Posterior vena cava (tissue), 2 donors: ENCODE results near the gene RAB32. TPM values are rescaled to one million over a fixed set of nuclear protein-coding genes. Genes with fewer than 3 reads are reported as not detected.
A peak's percentile ranks its signal among the peaks of the same experiment; 100 is the strongest.
"Not testable (repeated sequence)": the region's sequence is repeated elsewhere in the genome, so short reads cannot be mapped to it uniquely, and the experiment has no call there.

Source experiments
- DNase-seq: peaks from one replicate; pipeline ENCODE4 v3.0.0-alpha.2; 2020; ENCODE audit warnings: low spot score
- intact Hi-C, 2 donors: fragments of 100-400 bp; cut with DNase I; formaldehyde crosslinking; loops; one replicate each; pipeline versions ENCODE4 v1.14.1 to v1.14.2; 2022 to 2023
- long read RNA-seq, 2 donors: library from polyadenylated mRNA; unstranded; transcript quantifications; one replicate each; pipeline ENCODE4 v2.0.0, GENCODE V29; 2020 to 2021
- total RNA-seq, 2 donors: library from RNA; stranded (reverse); fragmentation: NEBNext Ultra II Directional; extraction: Animal tissue kit (Norgen Biotek cat#: 25700); gene quantifications; one replicate each; pipeline ENCODE4 v1.2.1, GENCODE V29; 2021
- donor health status: DM: yes; HTN: yes; CAD: no.
- donor health status: DM: yes; HTN: yes; CAD: no.

Gene RAB32
- 10 to 100 TPM; 33.5 to 35.2 TPM for total RNA-seq
- long read RNA-seq, donor 1, transcript RAB32-201 (3 exons, 1,217 nt): major isoform, 28 of 32 reads
- long read RNA-seq, donor 1, partial matches to known transcripts: 1 of 32 reads
- long read RNA-seq, donor 1, other reads (novel, unspliced or antisense): 3 of 32 reads
- long read RNA-seq, donor 2, transcript RAB32-201 (3 exons, 1,217 nt): major isoform, 39 of 44 reads
- long read RNA-seq, donor 2, partial matches to known transcripts: 3 of 44 reads
- long read RNA-seq, donor 2, other reads (novel, unspliced or antisense): 2 of 44 reads

DNA sequence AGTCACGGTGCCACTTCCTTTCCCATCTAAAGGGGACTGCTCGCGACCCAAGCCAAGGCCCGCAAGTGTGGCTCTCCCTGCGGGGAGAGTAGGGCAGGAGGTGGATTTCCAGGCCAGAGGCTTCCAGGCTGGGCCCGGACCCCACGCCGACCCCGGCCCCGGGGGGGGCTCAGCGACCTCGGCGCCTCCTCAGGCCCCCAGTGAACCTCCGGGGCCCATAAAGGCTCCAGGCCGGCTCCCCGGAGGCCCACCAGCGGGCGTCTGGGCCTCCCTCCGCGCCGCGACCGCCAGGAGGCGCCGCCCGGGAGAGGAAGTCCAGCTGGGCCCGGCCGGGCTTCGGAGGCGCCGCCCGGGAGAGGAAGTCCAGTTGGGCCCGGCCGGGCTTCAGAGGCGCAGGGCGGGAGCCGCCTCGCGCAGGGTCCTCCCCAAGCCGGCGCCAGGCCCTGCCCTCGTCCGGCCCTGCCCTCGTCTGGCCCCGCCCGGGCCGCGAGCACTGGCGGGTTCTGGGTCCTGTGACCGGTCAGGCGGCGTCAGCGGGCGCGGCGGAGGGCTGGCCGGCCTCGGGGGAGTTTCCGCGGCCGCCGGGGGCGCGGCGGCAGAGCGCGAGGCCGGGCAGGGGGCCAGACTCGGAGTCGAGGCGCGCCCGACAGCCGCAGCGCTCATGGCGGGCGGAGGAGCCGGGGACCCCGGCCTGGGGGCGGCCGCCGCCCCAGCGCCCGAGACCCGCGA, at the start of gene RAB32:
TSS of gene RAB32 (plus strand) at position 623 of the 729 bp plus-strand sequence. CDS start at position 662, 39 bp downstream.
- intact Hi-C loops: no loop called here
- peak; percentile 98 for DNase-seq

DNA sequence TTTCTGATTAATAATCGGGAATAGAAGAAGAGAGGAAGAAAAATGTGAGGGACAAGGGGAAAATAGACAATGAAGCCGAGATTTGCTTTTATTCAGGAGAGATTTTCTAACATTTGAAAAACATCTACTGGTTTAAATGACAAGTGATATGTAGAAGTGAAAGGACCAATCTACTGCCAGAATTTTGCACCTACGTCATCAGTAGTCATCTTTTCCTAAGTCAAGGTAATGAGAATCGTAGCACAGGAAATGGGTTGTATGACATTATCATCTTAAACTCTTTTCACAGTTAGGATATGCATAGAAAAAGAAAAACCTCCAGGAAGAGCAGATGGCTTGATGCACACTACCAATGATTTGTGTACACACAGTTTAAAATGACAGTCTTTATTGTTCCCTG, 45.3 kb upstream of the RAB32 start:
- intact Hi-C loops: no loop called here
- no peak for DNase-seq

DNA sequence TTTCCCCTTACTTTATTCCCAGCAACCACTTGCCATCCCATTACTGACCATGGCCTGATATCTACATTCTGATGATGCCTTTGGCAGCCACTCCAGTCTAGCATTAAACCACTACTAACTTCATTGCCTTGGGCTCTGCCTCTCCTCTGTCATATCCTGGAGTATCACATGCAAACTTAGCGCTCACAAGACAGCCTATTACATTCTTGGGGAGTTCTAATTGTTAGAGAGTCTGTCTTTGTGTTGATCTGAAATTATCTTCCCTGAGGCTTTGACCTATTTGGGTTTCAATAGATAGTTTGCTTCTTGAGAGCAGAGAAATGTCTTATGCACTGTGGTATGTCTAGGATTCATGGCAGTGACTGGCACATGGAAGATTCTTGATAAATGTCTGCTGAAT, 40.5 kb upstream of the RAB32 start:
- intact Hi-C loops: no loop called here

DNA sequence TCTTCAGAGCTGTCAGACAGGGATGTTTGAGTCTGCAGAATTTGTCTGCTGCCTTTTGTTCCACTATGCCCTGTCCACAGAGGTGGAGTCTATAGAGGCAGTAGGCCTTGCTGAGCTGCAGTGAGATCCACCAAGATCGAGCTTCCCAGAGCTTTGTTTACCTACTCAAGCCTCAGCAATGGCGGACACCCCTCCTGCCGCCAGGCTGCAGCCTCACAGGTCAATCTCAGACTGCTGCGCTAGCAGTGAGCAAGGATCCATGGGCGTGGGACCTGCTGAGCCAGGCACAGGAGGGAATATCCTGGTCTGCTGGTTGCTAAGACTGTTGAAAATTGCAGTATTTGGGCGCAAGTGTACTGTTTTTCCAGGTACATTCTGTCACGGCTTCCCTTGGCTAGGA, 28.4 kb upstream of the RAB32 start:
- intact Hi-C loops: no loop called here
- DNase-seq: peak; percentile 24

More for the DNA sequence above, 40.5 kb upstream of the RAB32 start:
- DNase-seq: no peak

DNA sequence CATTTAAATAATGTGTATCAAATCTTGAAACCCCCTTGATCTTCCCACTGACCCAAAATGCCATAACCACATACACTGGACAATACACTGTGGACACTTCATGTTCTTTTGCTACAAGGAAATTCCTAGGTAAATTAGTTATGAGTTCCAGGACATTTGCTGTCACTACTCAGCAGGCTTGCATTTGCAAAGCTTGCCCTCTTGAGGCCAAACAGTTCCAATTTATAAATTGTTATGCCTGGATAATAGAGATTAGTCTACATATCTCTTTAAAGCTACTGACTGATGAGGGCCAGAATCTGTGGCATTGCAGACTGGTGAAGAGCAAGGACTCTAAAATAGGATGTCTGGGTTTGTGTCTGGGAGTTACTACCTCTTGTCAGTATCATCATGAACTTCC, 17.4 kb upstream of the RAB32 start:
- intact Hi-C loops: no loop called here
- no peak for DNase-seq

DNA sequence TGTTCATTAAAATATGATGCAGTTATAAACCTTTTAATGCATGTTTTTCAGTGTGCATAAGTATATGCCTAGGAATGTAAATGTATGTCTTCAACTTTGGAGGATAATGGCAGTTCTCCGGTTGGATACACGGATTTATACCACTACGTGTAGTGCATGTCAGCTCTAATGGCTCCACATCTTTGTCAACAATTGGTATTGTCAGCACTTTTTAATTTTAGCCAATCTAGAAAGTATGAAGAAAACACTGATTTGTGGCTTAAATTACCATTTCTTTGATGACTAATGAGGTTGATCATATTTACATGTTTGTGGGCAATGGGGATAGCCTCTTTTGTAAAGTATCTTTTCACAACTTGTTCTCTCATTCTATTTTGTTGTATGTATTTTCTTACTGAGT, 10.9 kb upstream of the RAB32 start:
- intact Hi-C loops: no loop called here
- no peak for DNase-seq

DNA sequence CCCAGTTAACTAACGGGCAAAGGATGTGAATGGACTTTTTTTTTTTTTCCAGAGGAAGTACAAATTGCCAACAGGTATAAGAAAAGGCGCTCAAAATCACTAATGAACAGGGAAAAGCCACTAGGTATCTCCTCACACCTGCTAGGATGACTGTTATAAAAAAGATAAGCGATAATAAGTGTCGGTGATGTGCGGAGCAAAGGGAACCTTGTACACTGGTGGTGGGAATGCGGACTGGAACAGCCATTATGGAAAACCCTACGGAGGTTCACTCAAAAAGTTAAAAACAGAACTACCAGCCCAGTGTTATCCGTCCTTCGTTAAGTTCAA, 787 bp upstream of the RAB32 start:
- no peak for DNase-seq
- intact Hi-C loops: no loop called here

DNA sequence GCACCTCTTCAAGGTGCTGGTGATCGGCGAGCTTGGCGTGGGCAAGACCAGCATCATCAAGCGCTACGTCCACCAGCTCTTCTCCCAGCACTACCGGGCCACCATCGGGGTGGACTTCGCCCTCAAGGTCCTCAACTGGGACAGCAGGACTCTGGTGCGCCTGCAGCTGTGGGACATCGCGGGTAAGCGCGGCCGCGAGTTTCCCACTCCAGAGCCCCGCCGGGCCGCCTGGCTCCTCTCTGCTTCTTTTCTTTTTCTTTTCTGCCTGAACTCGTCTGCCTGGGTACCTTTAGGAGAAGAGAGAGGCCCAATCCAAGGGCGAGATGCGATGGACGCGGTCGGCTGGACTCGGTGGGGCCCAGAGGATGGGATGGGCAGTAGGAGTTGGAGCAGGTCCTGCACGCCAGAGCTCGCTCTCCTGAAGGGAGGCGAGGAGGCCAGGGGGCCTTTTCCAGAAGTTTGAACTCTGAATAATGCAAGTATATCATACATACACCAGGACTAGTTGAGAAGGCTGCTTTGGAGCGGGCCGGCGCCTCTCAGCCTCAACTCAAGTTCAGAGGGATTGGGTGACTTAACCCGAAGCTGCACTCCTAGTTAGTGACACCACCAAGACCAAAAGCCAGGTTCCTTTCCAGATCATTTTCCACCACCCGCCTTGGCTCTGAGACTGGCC, 445 bp downstream of the RAB32 start:
- peak; percentile 82 for DNase-seq
- intact Hi-C loops: no loop called here

DNA sequence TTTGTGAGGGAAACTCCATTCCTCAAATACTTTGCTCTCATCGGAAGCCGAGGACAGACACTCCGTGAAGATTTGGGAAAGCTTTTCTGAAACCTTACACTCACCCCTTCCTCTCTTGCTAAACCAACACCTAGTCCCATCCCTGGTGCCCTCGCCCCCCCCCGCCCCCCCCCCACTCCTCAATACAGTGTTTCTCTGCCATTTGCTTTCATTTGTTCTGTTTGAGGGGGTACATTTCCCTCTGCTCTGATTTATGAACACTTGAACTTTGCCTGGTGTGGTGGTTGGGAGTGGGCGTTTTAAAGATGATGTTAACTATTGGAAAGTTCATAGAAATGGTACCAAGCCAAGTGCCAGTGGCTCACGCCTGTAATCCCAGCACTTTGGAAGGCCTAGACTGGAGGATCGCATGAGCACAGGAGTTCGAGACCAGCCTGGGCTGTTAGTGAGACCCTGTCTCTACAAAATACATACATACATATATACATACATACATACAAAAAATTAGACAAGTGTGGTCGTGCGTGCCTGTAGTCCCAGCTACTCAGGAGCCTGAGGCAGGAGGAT, 1.1 kb downstream of the RAB32 start:
- intact Hi-C loops: no loop called here
- DNase-seq: peak; percentile 66

DNA sequence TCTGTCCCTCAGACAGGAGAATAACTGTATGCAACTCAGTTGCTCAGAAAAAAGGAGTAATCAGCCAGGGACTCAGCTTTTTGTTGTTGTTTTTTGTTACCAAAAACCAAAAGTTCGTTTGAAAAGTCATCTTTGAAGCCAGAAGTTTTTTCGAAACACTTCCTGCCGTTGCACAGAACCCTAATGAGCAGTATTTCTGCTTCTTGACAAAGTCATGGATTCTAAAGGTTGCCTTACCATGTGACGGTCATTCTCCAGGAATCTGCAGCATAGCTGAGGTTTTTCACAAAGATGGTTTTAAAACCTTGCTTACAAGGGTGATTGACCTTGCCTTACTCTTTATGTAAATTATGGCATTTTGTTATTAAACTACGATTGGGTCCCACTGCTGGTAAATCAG, 1.9 kb downstream of the RAB32 start:
- intact Hi-C loops: no loop called here
- DNase-seq: no peak

DNA sequence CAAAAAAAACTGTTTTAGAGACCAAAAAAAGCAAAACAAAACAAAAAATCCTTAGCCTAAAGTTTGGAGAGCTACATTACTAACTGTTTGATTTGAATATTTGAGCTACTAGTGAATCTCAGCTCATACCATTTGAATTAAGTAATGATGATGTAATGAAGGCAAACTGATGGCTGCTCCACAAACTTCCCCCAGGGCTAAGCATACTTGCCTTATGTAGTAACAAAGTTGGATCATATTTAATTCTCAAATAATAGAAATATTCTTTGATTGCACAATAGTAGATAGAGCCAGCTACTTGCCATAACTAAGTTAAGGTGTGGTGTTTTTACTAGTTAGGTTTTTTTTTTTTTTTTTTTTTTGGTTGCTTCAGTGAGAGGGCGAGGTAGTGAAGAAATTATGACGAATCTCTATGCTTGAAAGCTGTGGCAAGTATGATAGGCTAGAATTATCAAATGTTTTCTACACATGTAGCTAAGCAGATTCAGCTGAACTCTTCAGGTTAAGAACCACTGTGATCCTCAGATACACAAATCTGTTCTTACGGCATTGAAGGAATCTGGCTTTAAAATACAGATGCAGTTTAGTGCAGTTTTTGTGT, 2.9 kb downstream of the RAB32 start:
- intact Hi-C loops: no loop called here
- no peak for DNase-seq

DNA sequence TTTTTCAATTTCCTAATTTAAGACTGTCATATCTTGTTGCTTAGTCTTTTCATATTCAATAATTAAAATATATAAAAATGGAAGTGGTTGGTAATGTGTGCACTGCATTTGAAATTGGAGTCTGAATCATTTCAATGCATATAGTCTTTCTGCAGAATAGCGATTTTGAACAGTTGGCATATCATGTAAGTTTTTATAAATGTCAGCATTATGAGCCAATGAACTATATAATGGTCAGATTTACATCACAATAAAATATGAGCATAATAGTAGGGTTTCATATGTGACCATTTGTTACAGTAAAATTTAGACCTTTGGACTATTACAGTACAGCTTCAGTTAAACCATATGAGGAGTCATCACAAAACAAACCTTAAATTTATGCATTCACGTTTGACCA, 4.3 kb downstream of the RAB32 start:
- no peak for DNase-seq
- intact Hi-C loops: no loop called here

DNA sequence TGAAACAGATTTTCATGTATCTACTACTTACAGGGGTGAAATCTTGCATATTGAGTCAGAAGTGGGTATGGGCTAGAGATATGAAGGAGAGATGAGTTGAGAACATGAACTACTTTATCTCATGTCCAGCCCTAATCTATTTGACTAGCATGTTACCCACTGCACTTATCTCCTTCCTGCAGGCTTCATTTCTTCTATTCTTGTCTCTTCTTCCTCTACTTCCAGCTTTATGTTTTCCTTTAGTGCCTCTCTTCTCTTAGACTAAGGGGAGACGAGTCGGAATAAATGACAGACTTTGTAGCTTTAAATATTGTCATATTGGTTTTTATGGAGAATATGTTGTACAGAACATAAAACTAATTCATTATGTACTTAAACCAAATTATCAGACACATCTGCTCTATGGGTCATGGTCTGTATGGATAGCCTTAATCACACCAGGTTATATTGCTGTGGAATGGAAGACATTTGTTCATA, 5.3 kb downstream of the RAB32 start:
- no peak for DNase-seq
- intact Hi-C loops: no loop called here

DNA sequence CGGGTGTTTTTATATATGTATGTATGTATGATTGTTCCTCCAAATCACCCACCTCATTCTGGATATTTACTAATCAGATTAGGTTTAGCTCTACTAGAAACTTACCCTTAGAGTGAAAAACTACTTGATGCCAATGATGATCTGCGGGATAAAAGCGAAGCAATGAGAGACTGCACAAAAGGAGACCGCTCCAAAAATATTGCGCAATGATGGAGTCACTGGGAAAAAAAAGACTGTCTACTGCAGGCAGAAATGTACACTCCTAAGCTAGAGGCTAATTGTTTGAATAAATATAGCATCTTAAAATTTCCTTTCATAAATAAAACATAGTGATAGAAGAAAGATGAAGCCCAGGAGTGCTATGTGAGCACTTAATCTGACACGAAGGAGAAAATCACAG, 7.3 kb downstream of the RAB32 start:
- no peak for DNase-seq
- intact Hi-C loops: no loop called here

DNA sequence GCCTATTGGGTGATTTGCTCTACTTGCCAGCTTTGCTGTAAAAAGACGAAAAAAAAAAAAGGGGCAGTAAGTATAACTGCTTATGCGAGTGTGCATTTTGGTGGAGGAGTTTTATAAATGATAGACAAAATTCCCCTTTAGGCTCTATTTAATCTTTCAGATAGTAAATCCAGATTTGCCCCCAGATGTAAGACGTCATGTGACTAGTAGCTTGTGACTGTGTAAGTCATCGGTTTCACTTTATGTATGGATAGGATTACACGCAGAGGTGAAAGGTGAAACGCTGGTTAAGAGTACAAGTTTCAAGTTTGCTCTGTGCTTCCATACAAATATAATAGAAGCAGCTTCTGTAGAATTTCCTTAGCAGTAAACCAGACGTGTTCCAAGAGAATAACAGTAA, 7.9 kb downstream of the RAB32 start:
- DNase-seq: no peak
- intact Hi-C loops: no loop called here

DNA sequence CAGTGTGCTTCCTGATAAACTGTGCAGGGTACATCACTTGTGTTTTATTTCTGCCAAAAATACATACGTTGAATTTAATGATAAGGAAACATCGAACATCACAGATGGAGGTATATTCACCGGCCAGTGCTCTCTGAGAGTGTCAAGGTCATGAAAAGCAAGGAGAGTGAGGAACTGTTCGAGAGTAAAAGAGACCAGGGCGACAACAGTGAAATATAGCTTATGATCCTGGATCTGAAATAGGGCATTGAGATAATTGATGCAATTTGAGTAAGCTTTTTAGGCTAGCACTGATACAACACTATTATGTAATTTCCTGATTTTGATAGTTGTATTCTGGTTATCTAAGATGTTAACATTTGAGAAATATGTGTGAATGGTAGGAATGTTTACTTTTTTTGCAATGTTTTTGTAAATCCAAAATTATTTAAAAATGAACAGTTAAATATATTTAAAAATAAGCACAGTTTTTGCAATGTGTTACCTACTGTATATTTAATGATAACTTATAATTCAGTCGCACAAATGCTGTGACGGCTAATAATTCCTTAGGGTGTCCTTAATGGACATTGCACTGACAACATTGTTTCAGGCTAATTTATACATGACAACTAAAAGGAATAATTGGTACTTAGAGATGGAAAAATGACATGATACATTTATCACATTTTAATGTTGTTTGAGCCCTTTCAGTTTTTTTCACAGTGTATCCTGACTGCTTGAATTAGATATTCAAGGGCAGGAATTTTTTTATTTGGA, 9.9 kb downstream of the RAB32 start:
- intact Hi-C loops: no loop called here
- DNase-seq: no peak

DNA sequence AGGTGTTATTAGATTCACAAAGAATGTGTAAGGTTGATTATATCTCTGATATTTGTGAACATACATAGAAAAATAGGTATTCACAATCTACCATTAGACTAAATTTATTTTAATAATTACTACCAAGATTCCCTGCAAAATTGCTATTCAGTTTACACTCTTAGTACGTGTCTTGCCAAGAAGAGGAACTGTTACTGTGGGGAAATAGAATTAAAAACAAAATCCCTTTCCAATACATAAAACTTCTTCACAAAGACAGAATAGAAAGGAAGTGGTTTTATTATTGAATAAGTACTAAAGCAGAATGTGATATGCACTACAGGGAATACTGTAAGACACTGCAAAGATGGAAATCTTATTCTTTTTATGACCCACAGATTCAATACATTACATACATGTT, 17.0 kb downstream of the RAB32 start:
- intact Hi-C loops: no loop called here
- no peak for DNase-seq

DNA sequence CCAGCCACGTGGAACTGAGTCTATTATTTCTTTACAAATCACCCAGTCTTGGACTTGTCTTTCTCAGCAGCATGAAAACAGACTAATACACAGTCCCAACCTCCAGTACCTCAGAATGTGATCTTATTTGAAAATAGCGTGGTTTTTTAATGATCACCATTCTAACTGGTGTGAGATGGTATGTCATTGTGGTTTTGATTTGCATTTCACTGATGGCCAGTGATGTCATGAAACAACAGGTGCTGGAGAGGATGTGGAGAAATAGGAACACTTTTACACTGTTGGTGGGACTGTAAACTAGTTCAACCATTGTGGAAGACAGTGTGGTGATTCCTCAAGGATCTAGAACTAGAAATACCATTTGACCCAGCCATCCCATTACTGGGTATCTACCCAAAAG, 23.0 kb downstream of the RAB32 start:
- DNase-seq, intact Hi-C loops: not testable (repeated sequence)

DNA sequence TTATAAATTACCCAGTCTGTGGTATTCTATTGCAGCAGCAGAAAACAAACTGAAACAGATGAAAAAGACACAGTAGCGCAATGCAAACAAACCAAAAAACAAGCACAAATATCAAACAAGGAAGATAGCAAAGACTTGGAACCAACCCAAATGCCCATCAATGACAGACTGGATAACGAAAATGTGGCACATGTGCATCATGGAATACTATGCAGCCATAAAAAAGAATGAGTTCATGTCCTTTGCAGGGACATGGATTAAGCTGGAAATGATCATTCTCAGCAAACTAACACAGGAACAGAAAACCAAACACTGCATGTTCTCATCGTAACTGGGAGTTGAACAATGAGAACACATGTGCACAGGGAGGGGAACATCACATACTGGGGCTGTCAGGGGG, 25.0 kb downstream of the RAB32 start:
- intact Hi-C loops, DNase-seq: not testable (repeated sequence)
